ENCODE results near the gene C2CD4C.

- TF ChIP-seq, protein P1, sequence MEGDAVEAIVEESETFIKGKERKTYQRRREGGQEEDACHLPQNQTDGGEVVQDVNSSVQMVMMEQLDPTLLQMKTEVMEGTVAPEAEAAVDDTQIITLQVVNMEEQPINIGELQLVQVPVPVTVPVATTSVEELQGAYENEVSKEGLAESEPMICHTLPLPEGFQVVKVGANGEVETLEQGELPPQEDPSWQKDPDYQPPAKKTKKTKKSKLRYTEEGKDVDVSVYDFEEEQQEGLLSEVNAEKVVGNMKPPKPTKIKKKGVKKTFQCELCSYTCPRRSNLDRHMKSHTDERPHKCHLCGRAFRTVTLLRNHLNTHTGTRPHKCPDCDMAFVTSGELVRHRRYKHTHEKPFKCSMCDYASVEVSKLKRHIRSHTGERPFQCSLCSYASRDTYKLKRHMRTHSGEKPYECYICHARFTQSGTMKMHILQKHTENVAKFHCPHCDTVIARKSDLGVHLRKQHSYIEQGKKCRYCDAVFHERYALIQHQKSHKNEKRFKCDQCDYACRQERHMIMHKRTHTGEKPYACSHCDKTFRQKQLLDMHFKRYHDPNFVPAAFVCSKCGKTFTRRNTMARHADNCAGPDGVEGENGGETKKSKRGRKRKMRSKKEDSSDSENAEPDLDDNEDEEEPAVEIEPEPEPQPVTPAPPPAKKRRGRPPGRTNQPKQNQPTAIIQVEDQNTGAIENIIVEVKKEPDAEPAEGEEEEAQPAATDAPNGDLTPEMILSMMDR (IDR thresholded peaks at IDR 0.05; ENCODE audit: extremely low read depth in 1 of 2, insufficient read depth in 1 of 2, low read depth in 1 of 2, low read length in 2 of 2), result no peak
- TF ChIP-seq, protein P2, sequence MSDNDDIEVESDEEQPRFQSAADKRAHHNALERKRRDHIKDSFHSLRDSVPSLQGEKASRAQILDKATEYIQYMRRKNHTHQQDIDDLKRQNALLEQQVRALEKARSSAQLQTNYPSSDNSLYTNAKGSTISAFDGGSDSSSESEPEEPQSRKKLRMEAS (IDR thresholded peaks at IDR 0.05; ENCODE audit: insufficient read depth, insufficient read length), result no peak
- TF ChIP-seq POLR2A (IDR thresholded peaks at IDR 0.05; ENCODE audit: low read depth, low read length) (no peak), POLR2AphosphoS5 (IDR thresholded peaks at IDR 0.05; ENCODE audit: insufficient read depth, low read depth, low read length) (no peak), EZH2 (IDR thresholded peaks at IDR 0.05; ENCODE audit: borderline replicate concordance, low read depth, low read length, severe bottlenecking) (no peak), FOS (IDR thresholded peaks at IDR 0.05; ENCODE audit: borderline replicate concordance, insufficient read depth, low read length) (no peak), JUN (IDR thresholded peaks at IDR 0.05; ENCODE audit: borderline replicate concordance, insufficient read depth, insufficient read length, low read depth) (no peak), MYC (IDR thresholded peaks at IDR 0.05; ENCODE audit: low read depth, low read length) (no peak), GATA2 (IDR thresholded peaks at IDR 0.05; ENCODE audit: insufficient read depth, insufficient read length, low read depth, low read length) (no peak)
Observed at GRCh38 chr19:398719-399118, 10.2 kb downstream of the C2CD4C start.

All from endothelial cell of umbilical vein (primary cell).